SJSA1 (cell line): ENCODE data around the gene NUCB1. TPM values are rescaled to one million over a fixed set of nuclear protein-coding genes. Genes with fewer than 3 reads are reported as not detected.

Experiments used
- DNase-seq, 2 experiments: peaks; one replicate each; pipeline ENCODE4 v3.0.0-alpha.2; 2015 to 2020; ENCODE audit warnings: low spot score in 2 of 2, low read depth in 1 of 2
- H3K27ac ChIP-seq: fragments of 250-450 bp; sonication (Bioruptor Pico); 2 replicates; pipeline ENCODE4 v1.5.1; 2020; ENCODE audit warnings: mild to moderate bottlenecking, moderate library complexity
- H3K27me3 ChIP-seq: fragments of 250-450 bp; sonication (Bioruptor Pico); replicated peaks from 2 replicates; pipeline ENCODE4 v1.5.1; 2020; ENCODE audit warnings: mild to moderate bottlenecking, moderate library complexity
- H3K36me3 ChIP-seq: fragments of 250-450 bp; sonication (Bioruptor Pico); 2 replicates; pipeline ENCODE4 v1.5.1; 2020; ENCODE audit warnings: mild to moderate bottlenecking
- H3K4me1 ChIP-seq: fragments of 250-450 bp; sonication (Bioruptor Pico); replicated peaks from 2 replicates; pipeline ENCODE4 v1.6.1; 2021; ENCODE audit warnings: mild to moderate bottlenecking
- H3K4me3 ChIP-seq: fragments of 250-450 bp; sonication (Bioruptor Pico); 2 replicates; pipeline ENCODE4 v1.5.1; 2020; ENCODE audit warnings: mild to moderate bottlenecking
- H3K9me3 ChIP-seq: fragments of 250-450 bp; sonication (Bioruptor Pico); replicated peaks from 2 replicates; pipeline ENCODE4 v1.5.1; 2020; ENCODE audit warnings: mild to moderate bottlenecking
- total RNA-seq: library from RNA; depleted of rRNA; stranded (reverse); fragments of >200 nt; shearing (Covaris generic); gene quantifications from 2 replicates; pipeline ENCODE4 v1.2.3, GENCODE V29; 2014

Gene NUCB1
- total RNA-seq, 1 experiment from 2014 or later = 200 TPM

GRCh38 chr19:48961673-48962028 is 61.5 kb downstream of the NUCB1 start:
- Histone ChIP-seq H3K36me3 (peaks cover 34% of the 10 kb centered on the region), H3K27ac (peak overlapping the region; percentile 67; the same call in 1 of the 2 replicates), H3K27me3 (no peaks in the 10 kb centered on the region), H3K9me3 (no peaks in the 10 kb centered on the region; the same call in 1 of the 2 replicates), H3K4me3 (no peak overlapping the region), H3K4me1 (peaks cover 33% of the 10 kb centered on the region)
- DNase-seq = no peak

GRCh38 chr19:48962029-48962848 is 62.1 kb downstream of the NUCB1 start:
- peak; percentile 51 to 69 for DNase-seq
- H3K27me3 ChIP-seq = no peaks in the 10 kb centered on the region
- H3K9me3 ChIP-seq = no peaks in the 10 kb centered on the region; the same call in 1 of the 2 replicates
- H3K27ac ChIP-seq = peak overlapping the region; percentile 67
- peaks cover 40% of the 10 kb centered on the region for H3K36me3 ChIP-seq
- H3K4me3 ChIP-seq = no peak overlapping the region
- H3K4me1 ChIP-seq = peaks cover 39% of the 10 kb centered on the region

DNA sequence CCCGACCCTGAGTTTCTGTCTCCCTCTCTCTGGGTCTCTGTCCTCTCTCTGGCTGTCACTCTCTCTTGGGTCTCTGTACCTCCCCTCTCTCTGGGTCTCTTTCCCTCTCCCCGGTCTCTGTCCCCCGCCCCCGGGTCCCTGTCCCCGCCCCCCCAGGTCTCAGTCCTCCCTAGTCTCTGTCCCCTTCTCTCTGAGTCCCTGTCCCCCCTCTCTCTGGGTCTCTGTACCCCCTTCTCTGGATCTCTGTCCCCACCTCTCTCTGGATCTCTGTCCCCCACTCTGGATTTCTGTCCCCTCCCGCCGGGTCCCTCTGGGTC is 62.7 kb downstream of the NUCB1 start:
- Histone ChIP-seq H3K4me3 (no peak overlapping the region), H3K36me3 (peaks cover 41% of the 10 kb centered on the region), H3K4me1 (peaks cover 40% of the 10 kb centered on the region), H3K27ac (peak overlapping the region; percentile 67), H3K9me3 (no peaks in the 10 kb centered on the region; the same call in 1 of the 2 replicates), H3K27me3 (no peaks in the 10 kb centered on the region)
- no peak for DNase-seq

GRCh38 chr19:48963371-48964204 is 63.5 kb downstream of the NUCB1 start:
- H3K36me3 ChIP-seq = peaks cover 48% of the 10 kb centered on the region
- no peaks in the 10 kb centered on the region for H3K27me3 ChIP-seq
- peak; percentile 86 to 89 for DNase-seq
- peak overlapping the region; percentile 99 for H3K27ac ChIP-seq
- no peak overlapping the region for H3K4me3 ChIP-seq
- H3K9me3 ChIP-seq = no peaks in the 10 kb centered on the region; the same call in 1 of the 2 replicates
- peaks cover 40% of the 10 kb centered on the region for H3K4me1 ChIP-seq

DNA sequence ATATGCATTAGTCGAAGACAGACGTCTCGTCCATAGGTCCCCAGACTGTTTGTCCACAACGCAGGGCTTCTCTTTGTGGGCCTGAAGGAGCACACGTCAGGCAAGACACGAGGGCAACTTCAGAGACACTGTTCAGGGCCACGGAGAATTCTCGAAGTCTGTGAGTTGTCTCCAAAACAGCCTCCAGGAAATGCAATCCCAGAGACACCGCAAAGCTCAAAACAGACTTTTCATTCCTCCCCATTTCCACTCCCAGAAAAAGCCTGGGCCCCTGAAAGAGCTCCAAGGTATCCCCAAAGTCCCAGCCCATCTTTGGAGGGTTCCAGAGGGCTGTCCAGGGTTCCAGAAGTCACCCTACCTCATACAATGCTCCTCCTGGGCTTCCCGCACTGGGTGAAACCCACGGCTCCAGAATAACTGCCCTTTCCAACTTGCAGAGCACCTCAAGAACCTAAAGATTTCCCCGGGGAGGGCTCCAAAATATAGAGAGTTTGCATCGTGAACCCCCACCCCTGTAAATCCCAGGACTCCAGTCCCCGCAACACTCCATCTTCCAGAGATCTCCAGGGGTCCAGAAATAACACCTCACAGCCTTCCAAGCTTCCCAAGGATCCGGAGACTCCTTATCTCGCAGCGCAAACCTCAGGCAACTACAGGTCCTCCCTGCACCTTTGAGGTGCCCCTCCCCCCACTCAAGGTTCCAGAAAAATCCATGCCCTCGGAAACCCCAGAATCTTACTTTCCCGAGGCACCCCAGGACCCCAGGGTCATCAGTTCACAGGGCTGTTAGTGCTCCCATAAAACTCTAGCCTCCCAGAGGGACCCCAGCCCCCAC is 64.3 kb downstream of the NUCB1 start:
- peaks cover 40% of the 10 kb centered on the region for H3K4me1 ChIP-seq
- peak in 1 of 2 experiments; percentile 46 for DNase-seq
- H3K9me3 ChIP-seq = no peaks in the 10 kb centered on the region; the same call in 1 of the 2 replicates
- H3K27ac ChIP-seq = peak overlapping the region; percentile 99
- peaks cover 57% of the 10 kb centered on the region for H3K36me3 ChIP-seq
- no peak overlapping the region for H3K4me3 ChIP-seq
- no peaks in the 10 kb centered on the region for H3K27me3 ChIP-seq

- Histone ChIP-seq H3K27me3 (no peaks in the 10 kb centered on the region), H3K27ac (peak within 1 kb of the TSS; percentile 99), H3K36me3 (peaks cover 64% of the 10 kb centered on the region), H3K9me3 (no peaks in the 10 kb centered on the region; the same call in 1 of the 2 replicates), H3K4me3 (peak within 1 kb of the TSS; percentile 52), H3K4me1 (peaks cover 40% of the 10 kb centered on the region)
- DNase-seq = peak; percentile 93 to 94
Observed at GRCh38 chr19:48965040-48965805, 65.1 kb downstream of the NUCB1 start, which contains the start of gene FTL. Gene FTL (plus strand): TSS chr19:48965309. CDS start chr19:48965508, 199 bp downstream.

DNA sequence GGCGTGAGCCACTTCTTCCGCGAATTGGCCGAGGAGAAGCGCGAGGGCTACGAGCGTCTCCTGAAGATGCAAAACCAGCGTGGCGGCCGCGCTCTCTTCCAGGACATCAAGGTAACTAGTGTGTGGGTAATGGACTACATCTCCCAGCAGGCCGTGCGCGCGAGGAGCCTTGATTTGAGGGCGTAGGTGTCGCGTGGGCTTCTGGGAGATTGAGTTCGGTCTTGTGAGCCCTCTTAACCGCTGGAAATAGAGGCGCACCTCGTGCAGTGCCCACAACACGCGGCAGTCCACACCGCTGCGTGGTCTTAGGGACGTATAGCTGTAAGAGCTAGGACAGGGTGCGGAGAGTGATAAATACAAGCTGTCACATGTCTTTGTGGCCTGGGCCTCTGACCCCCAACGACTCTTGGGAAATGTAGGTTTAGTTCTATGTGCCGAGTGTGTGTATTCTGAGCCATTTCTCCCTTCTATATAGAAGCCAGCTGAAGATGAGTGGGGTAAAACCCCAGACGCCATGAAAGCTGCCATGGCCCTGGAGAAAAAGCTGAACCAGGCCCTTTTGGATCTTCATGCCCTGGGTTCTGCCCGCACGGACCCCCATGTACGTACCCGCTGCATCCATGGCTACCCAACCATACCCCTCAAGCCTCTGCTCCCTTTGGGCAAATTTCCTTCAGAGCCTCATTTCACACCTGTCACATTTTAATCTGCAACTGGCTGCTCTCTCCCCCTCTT is 65.9 kb downstream of the NUCB1 start:
- H3K27me3 ChIP-seq = no peaks in the 10 kb centered on the region
- peak overlapping the region; percentile 7; the same call in 1 of the 2 replicates for H3K27ac ChIP-seq
- peak; percentile 86 to 87 for DNase-seq
- H3K4me3 ChIP-seq = peak overlapping the region; percentile 52
- H3K9me3 ChIP-seq = no peaks in the 10 kb centered on the region; the same call in 1 of the 2 replicates
- peaks cover 67% of the 10 kb centered on the region for H3K36me3 ChIP-seq
- peaks cover 43% of the 10 kb centered on the region for H3K4me1 ChIP-seq

- H3K4me1 ChIP-seq = peaks cover 45% of the 10 kb centered on the region
- H3K27me3 ChIP-seq = no peaks in the 10 kb centered on the region
- peaks cover 69% of the 10 kb centered on the region for H3K36me3 ChIP-seq
- peak overlapping the region; percentile 52 for H3K4me3 ChIP-seq
- DNase-seq = peak in 1 of 2 experiments; percentile 22
- H3K9me3 ChIP-seq = no peaks in the 10 kb centered on the region; the same call in 1 of the 2 replicates
- no peak overlapping the region for H3K27ac ChIP-seq
Observed at GRCh38 chr19:48966541-48967345, 66.6 kb downstream of the NUCB1 start.

- H3K4me1 ChIP-seq = peaks cover 36% of the 10 kb centered on the region
- H3K9me3 ChIP-seq = no peaks in the 10 kb centered on the region
- H3K27me3 ChIP-seq = no peaks in the 10 kb centered on the region
- no peak overlapping the region for H3K4me3 ChIP-seq
- no peak overlapping the region for H3K27ac ChIP-seq
- peak in 1 of 2 experiments; percentile 31 for DNase-seq
- H3K36me3 ChIP-seq = peaks cover 62% of the 10 kb centered on the region
Observed at GRCh38 chr19:48967346-48968178, 67.5 kb downstream of the NUCB1 start.

GRCh38 chr19:48968179-48968661 is 68.1 kb downstream of the NUCB1 start:
- DNase-seq = peak in 1 of 2 experiments; percentile 31

GRCh38 chr19:48968813-48969218 is 68.7 kb downstream of the NUCB1 start:
- peaks cover 28% of the 10 kb centered on the region for H3K4me1 ChIP-seq
- no peak overlapping the region for H3K27ac ChIP-seq
- no peak overlapping the region for H3K4me3 ChIP-seq
- DNase-seq = no peak
- H3K27me3 ChIP-seq = no peaks in the 10 kb centered on the region
- peaks cover 64% of the 10 kb centered on the region for H3K36me3 ChIP-seq
- no peaks in the 10 kb centered on the region for H3K9me3 ChIP-seq

More at GRCh38 chr19:48968179-48968661, 68.1 kb downstream of the NUCB1 start:
- H3K27me3 ChIP-seq = no peaks in the 10 kb centered on the region
- H3K4me3 ChIP-seq = no peak overlapping the region
- no peaks in the 10 kb centered on the region for H3K9me3 ChIP-seq
- peaks cover 62% of the 10 kb centered on the region for H3K36me3 ChIP-seq
- H3K27ac ChIP-seq = no peak overlapping the region
- peaks cover 34% of the 10 kb centered on the region for H3K4me1 ChIP-seq
